Measurements from ENCODE around the gene RAD9A.

RAD9A gene

GRCh38 chr11:67441098-67441563, 49.3 kb downstream of the RAD9A start:
- no peak for DNase-seq

GRCh38 chr11:67441731-67442351, 50.1 kb downstream of the RAD9A start:
- no peak for DNase-seq

- no peak for DNase-seq
These were observed 51.0 kb downstream of the RAD9A start for GRCh38 chr11:67442504-67443404.

DNA sequence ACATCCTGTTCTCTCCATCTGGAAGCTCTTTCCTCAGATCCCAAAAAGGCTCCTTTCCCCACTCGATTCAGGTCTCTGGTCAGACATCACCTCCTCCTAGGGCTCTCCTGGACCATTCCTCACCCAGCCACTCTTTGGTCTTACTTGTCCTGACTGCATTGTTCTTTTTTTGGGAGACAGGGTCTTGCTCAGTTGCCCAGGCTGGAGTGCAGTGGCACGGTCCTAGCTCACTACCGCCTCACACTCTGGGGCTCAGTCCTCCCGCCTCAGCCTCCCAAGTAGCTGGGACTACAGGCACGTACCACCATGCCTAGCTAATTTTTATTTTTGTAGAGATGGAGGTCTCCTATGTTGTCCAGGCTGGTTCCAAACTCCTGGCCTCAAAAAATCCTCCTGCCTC, 53.7 kb downstream of the RAD9A start:
- DNase-seq: no peak
